Memory B cell (primary cell): Measurements from ENCODE around the gene TEX35.
A peak's percentile ranks its signal among the peaks of the same experiment; 100 is the strongest.
"Not testable (repeated sequence)": the region's sequence is repeated elsewhere in the genome, so short reads cannot be mapped to it uniquely, and the experiment has no call there.

Experiments used
- ATAC-seq: fragments of 150-1000 bp; cut with Tn5 transposase; 2 replicates; pipeline ENCODE4 v1.10.0; 2021; ENCODE audit warnings: low read depth, mild to moderate bottlenecking, moderate library complexity
- DNase-seq, 2 donors: peaks; one replicate each; pipeline ENCODE4 v3.0.0; 2022; ENCODE audit warnings: low spot score in 2 of 2
- H3K27ac Mint-ChIP-seq: one replicate; pipeline ENCODE4 v1.8.0; 2022; ENCODE audit warnings: mild to moderate bottlenecking, moderate library complexity, mixed read lengths
- H3K27me3 Mint-ChIP-seq: one replicate; pipeline ENCODE4 v1.8.0; 2022; ENCODE audit warnings: mixed read lengths
- H3K36me3 Mint-ChIP-seq: one replicate; pipeline ENCODE4 v1.8.0; 2022; ENCODE audit warnings: mild to moderate bottlenecking, mixed read lengths
- H3K4me1 Mint-ChIP-seq: one replicate; pipeline ENCODE4 v1.8.0; 2022; ENCODE audit warnings: mixed read lengths
- H3K4me3 Mint-ChIP-seq: one replicate; pipeline ENCODE4 v1.8.0; 2022; ENCODE audit warnings: mild to moderate bottlenecking, moderate library complexity, mixed read lengths
- H3K9me3 Mint-ChIP-seq: one replicate; pipeline ENCODE4 v1.8.0; 2022; ENCODE audit warnings: mixed read lengths

Gene TEX35

GRCh38 chr1:178548108-178548507 lies 35.2 kb downstream of the TEX35 start:
- H3K36me3 Mint-ChIP-seq: peaks cover 59% of the 10 kb centered on the region
- H3K4me3 Mint-ChIP-seq: no peak overlapping the region
- DNase-seq (no peak), ATAC-seq (no peak)
- H3K27me3 Mint-ChIP-seq: no peaks in the 10 kb centered on the region
- H3K9me3 Mint-ChIP-seq: peaks cover 2% of the 10 kb centered on the region
- H3K4me1 Mint-ChIP-seq: peaks cover 32% of the 10 kb centered on the region
- no peak overlapping the region for H3K27ac Mint-ChIP-seq

- peaks cover 56% of the 10 kb centered on the region for H3K36me3 Mint-ChIP-seq
- H3K4me1 Mint-ChIP-seq: peaks cover 16% of the 10 kb centered on the region
- no peak for DNase-seq
- H3K9me3 Mint-ChIP-seq: peaks cover 2% of the 10 kb centered on the region
- H3K27ac Mint-ChIP-seq: peak overlapping the region; percentile 51
- no peak for ATAC-seq
- H3K4me3 Mint-ChIP-seq: no peak overlapping the region
- no peaks in the 10 kb centered on the region for H3K27me3 Mint-ChIP-seq
These were observed 38.4 kb downstream of the TEX35 start for GRCh38 chr1:178551307-178551706.

GRCh38 chr1:178551940-178552339 lies 39.0 kb downstream of the TEX35 start:
- no peak for DNase-seq
- ATAC-seq: no peak
- peaks cover 2% of the 10 kb centered on the region for H3K9me3 Mint-ChIP-seq
- H3K4me3 Mint-ChIP-seq: no peak overlapping the region
- peak overlapping the region; percentile 51 for H3K27ac Mint-ChIP-seq
- no peaks in the 10 kb centered on the region for H3K27me3 Mint-ChIP-seq
- H3K36me3 Mint-ChIP-seq: peaks cover 55% of the 10 kb centered on the region
- peaks cover 16% of the 10 kb centered on the region for H3K4me1 Mint-ChIP-seq

- Mint-ChIP-seq H3K4me1 (peaks cover 16% of the 10 kb centered on the region), H3K4me3 (no peak overlapping the region), H3K36me3 (peaks cover 48% of the 10 kb centered on the region), H3K9me3 (peaks cover 2% of the 10 kb centered on the region), H3K27me3 (no peaks in the 10 kb centered on the region), H3K27ac (peak overlapping the region; percentile 60)
- no peak for ATAC-seq
- DNase-seq: no peak
These were observed 39.9 kb downstream of the TEX35 start for GRCh38 chr1:178552856-178553255.

GRCh38 chr1:178554351-178554750 lies 41.4 kb downstream of the TEX35 start:
- not testable (repeated sequence) for H3K27me3 Mint-ChIP-seq, H3K9me3 Mint-ChIP-seq, ATAC-seq, DNase-seq, H3K27ac Mint-ChIP-seq, H3K4me3 Mint-ChIP-seq
- H3K36me3 Mint-ChIP-seq: peaks cover 48% of the 10 kb centered on the region
- H3K4me1 Mint-ChIP-seq: peaks cover 20% of the 10 kb centered on the region

- H3K9me3 Mint-ChIP-seq, H3K27ac Mint-ChIP-seq, DNase-seq, H3K4me3 Mint-ChIP-seq, ATAC-seq, H3K27me3 Mint-ChIP-seq: not testable (repeated sequence)
- Mint-ChIP-seq H3K4me1 (peaks cover 21% of the 10 kb centered on the region), H3K36me3 (peaks cover 44% of the 10 kb centered on the region)
These were observed 42.7 kb downstream of the TEX35 start for GRCh38 chr1:178555613-178556012.

GRCh38 chr1:178558816-178559215 lies 45.9 kb downstream of the TEX35 start:
- DNase-seq, H3K9me3 Mint-ChIP-seq, H3K4me3 Mint-ChIP-seq, H3K27me3 Mint-ChIP-seq, ATAC-seq: not testable (repeated sequence)
- peaks cover 31% of the 10 kb centered on the region for H3K4me1 Mint-ChIP-seq
- H3K36me3 Mint-ChIP-seq: peaks cover 32% of the 10 kb centered on the region
- H3K27ac Mint-ChIP-seq: peak overlapping the region; percentile 60

- Mint-ChIP-seq H3K36me3 (peaks cover 28% of the 10 kb centered on the region), H3K27ac (peak overlapping the region; percentile 58)
- no peak for ATAC-seq
These were observed 48.0 kb downstream of the TEX35 start for GRCh38 chr1:178560871-178561376.

GRCh38 chr1:178563099-178563820 lies 50.4 kb downstream of the TEX35 start:
- peaks cover 6% of the 10 kb centered on the region for H3K9me3 Mint-ChIP-seq

More at GRCh38 chr1:178560871-178561376, 48.0 kb downstream of the TEX35 start:
- Mint-ChIP-seq H3K4me1 (peaks cover 44% of the 10 kb centered on the region), H3K9me3 (peaks cover 1% of the 10 kb centered on the region), H3K27me3 (no peaks in the 10 kb centered on the region), H3K4me3 (no peak overlapping the region)
- no peak for DNase-seq

GRCh38 chr1:178564086-178564782 lies 51.3 kb downstream of the TEX35 start:
- DNase-seq (no peak), ATAC-seq (no peak)
- H3K27ac Mint-ChIP-seq: peak overlapping the region; percentile 76
- peaks cover 33% of the 10 kb centered on the region for H3K36me3 Mint-ChIP-seq
- H3K4me3 Mint-ChIP-seq: no peak overlapping the region
- peaks cover 50% of the 10 kb centered on the region for H3K4me1 Mint-ChIP-seq
- H3K9me3 Mint-ChIP-seq: peaks cover 8% of the 10 kb centered on the region
- no peaks in the 10 kb centered on the region for H3K27me3 Mint-ChIP-seq

More at GRCh38 chr1:178563099-178563820, 50.4 kb downstream of the TEX35 start:
- Mint-ChIP-seq H3K4me1 (peaks cover 50% of the 10 kb centered on the region), H3K27ac (peak overlapping the region; percentile 7), H3K27me3 (no peaks in the 10 kb centered on the region), H3K36me3 (peaks cover 35% of the 10 kb centered on the region), H3K4me3 (no peak overlapping the region)
- DNase-seq (no peak), ATAC-seq (no peak)

GRCh38 chr1:178564783-178565180 lies 51.9 kb downstream of the TEX35 start:
- H3K27me3 Mint-ChIP-seq: no peaks in the 10 kb centered on the region
- no peak overlapping the region for H3K4me3 Mint-ChIP-seq
- ATAC-seq: no peak
- peak overlapping the region; percentile 76 for H3K27ac Mint-ChIP-seq
- peaks cover 8% of the 10 kb centered on the region for H3K9me3 Mint-ChIP-seq
- H3K36me3 Mint-ChIP-seq: peaks cover 34% of the 10 kb centered on the region
- H3K4me1 Mint-ChIP-seq: peaks cover 55% of the 10 kb centered on the region
- DNase-seq: no peak

- H3K27ac Mint-ChIP-seq: no peak overlapping the region
- DNase-seq (no peak), ATAC-seq (no peak)
- peaks cover 32% of the 10 kb centered on the region for H3K36me3 Mint-ChIP-seq
- H3K4me1 Mint-ChIP-seq: peaks cover 55% of the 10 kb centered on the region
- H3K27me3 Mint-ChIP-seq: no peaks in the 10 kb centered on the region
- H3K4me3 Mint-ChIP-seq: no peak overlapping the region
- peaks cover 8% of the 10 kb centered on the region for H3K9me3 Mint-ChIP-seq
These were observed 52.7 kb downstream of the TEX35 start for GRCh38 chr1:178565586-178565985.

GRCh38 chr1:178566187-178566586 lies 53.3 kb downstream of the TEX35 start:
- H3K27me3 Mint-ChIP-seq: no peaks in the 10 kb centered on the region
- no peak overlapping the region for H3K27ac Mint-ChIP-seq
- peaks cover 49% of the 10 kb centered on the region for H3K4me1 Mint-ChIP-seq
- ATAC-seq: no peak
- no peak overlapping the region for H3K4me3 Mint-ChIP-seq
- no peak for DNase-seq
- peaks cover 8% of the 10 kb centered on the region for H3K9me3 Mint-ChIP-seq
- peaks cover 27% of the 10 kb centered on the region for H3K36me3 Mint-ChIP-seq

- Mint-ChIP-seq H3K9me3 (peaks cover 6% of the 10 kb centered on the region), H3K36me3 (peaks cover 28% of the 10 kb centered on the region), H3K27ac (no peak overlapping the region), H3K27me3 (no peaks in the 10 kb centered on the region), H3K4me1 (peaks cover 51% of the 10 kb centered on the region), H3K4me3 (no peak overlapping the region)
- DNase-seq (no peak), ATAC-seq (no peak)
These were observed 58.9 kb downstream of the TEX35 start for GRCh38 chr1:178571807-178572206.
